ENCODE data around the gene PCNT.

PCNT gene

GRCh38 chr21:46323710-46324389 lies at the start of gene PCNT, which contains the start of gene C21orf58:
TSS of gene PCNT (plus strand) at chr21:46324156. CDS start at chr21:46324229, 73 bp downstream.
TSS of gene C21orf58 (minus strand) at chr21:46323870. CDS start at chr21:46322738, 1,132 bp downstream.
- FAIRE-seq: no peak

GRCh38 chr21:46274797-46275390 lies 49.1 kb upstream of the PCNT start:
- no peak for FAIRE-seq

GRCh38 chr21:46284077-46284644 lies 39.8 kb upstream of the PCNT start:
- FAIRE-seq: no peak

GRCh38 chr21:46284733-46285132 lies 39.2 kb upstream of the PCNT start:
- FAIRE-seq: no peak

GRCh38 chr21:46285206-46285661 lies 38.7 kb upstream of the PCNT start, which contains the start of gene MCM3AP:
TSS of gene MCM3AP (minus strand) at chr21:46285611. CDS start at chr21:46285286, 325 bp downstream.
- FAIRE-seq: no peak

- FAIRE-seq: no peak
These were observed 38.0 kb upstream of the PCNT start, which contains the start of gene YBEY for GRCh38 chr21:46285761-46286647. TSS of gene YBEY (plus strand) at chr21:46286342. CDS start at chr21:46286914, 572 bp downstream.

- no peak for FAIRE-seq
These were observed 37.3 kb upstream of the PCNT start for GRCh38 chr21:46286648-46287002.

- no peak for FAIRE-seq
These were observed 36.4 kb upstream of the PCNT start for GRCh38 chr21:46287541-46287940.

GRCh38 chr21:46289655-46290179 lies 34.2 kb upstream of the PCNT start:
- no peak for FAIRE-seq

- FAIRE-seq: no peak
These were observed 32.4 kb upstream of the PCNT start for GRCh38 chr21:46291561-46291960.

GRCh38 chr21:46294647-46295176 lies 29.2 kb upstream of the PCNT start:
- FAIRE-seq: no peak

GRCh38 chr21:46295177-46295770 lies 28.7 kb upstream of the PCNT start:
- no peak for FAIRE-seq

- FAIRE-seq: no peak
These were observed 27.8 kb upstream of the PCNT start for GRCh38 chr21:46295996-46296752.

GRCh38 chr21:46297338-46298271 lies 26.4 kb upstream of the PCNT start:
- no peak for FAIRE-seq

GRCh38 chr21:46299167-46299566 lies 24.8 kb upstream of the PCNT start:
- FAIRE-seq: no peak

GRCh38 chr21:46301759-46302158 lies 22.2 kb upstream of the PCNT start:
- FAIRE-seq: no peak

- FAIRE-seq: no peak
These were observed 19.5 kb upstream of the PCNT start for GRCh38 chr21:46304437-46304836.

GRCh38 chr21:46304955-46305354 lies 19.0 kb upstream of the PCNT start:
- FAIRE-seq: no peak

GRCh38 chr21:46307625-46308024 lies 16.3 kb upstream of the PCNT start:
- FAIRE-seq: no peak

- FAIRE-seq: no peak
These were observed 15.5 kb upstream of the PCNT start for GRCh38 chr21:46308431-46308830.
